HuH-7.5 (cell line): ENCODE measurements around the gene SHISA9.

ENCODE experiments used
- DNase-seq: peaks from one replicate; pipeline ENCODE4 v3.0.0; 2011; ENCODE audit warnings: low spot score

SHISA9 gene

GRCh38 chr16:13120557-13120956 is 219.2 kb downstream of the SHISA9 start:
- no peak for DNase-seq

- DNase-seq: no peak
Observed at GRCh38 chr16:13123991-13124390, 222.6 kb downstream of the SHISA9 start.

- DNase-seq: no peak
Observed at GRCh38 chr16:13127144-13127543, 225.7 kb downstream of the SHISA9 start.

GRCh38 chr16:13130586-13130985 is 229.2 kb downstream of the SHISA9 start:
- no peak for DNase-seq

GRCh38 chr16:13134836-13135235 is 233.4 kb downstream of the SHISA9 start:
- DNase-seq: no peak

GRCh38 chr16:13136901-13137300 is 235.5 kb downstream of the SHISA9 start:
- no peak for DNase-seq

GRCh38 chr16:13138528-13138927 is 237.1 kb downstream of the SHISA9 start:
- no peak for DNase-seq

GRCh38 chr16:13139661-13140241 is 238.4 kb downstream of the SHISA9 start:
- no peak for DNase-seq

- no peak for DNase-seq
Observed at GRCh38 chr16:13143551-13143950, 242.2 kb downstream of the SHISA9 start.

- no peak for DNase-seq
Observed at GRCh38 chr16:13146829-13147228, 245.4 kb downstream of the SHISA9 start.

GRCh38 chr16:13148294-13148693 is 246.9 kb downstream of the SHISA9 start:
- DNase-seq: no peak

- no peak for DNase-seq
Observed at GRCh38 chr16:13148836-13149235, 247.4 kb downstream of the SHISA9 start.

- DNase-seq: no peak
Observed at GRCh38 chr16:13150181-13150885, 248.9 kb downstream of the SHISA9 start.

GRCh38 chr16:13153696-13154095 is 252.3 kb downstream of the SHISA9 start:
- no peak for DNase-seq

GRCh38 chr16:13154799-13155198 is 253.4 kb downstream of the SHISA9 start:
- no peak for DNase-seq

- no peak for DNase-seq
Observed at GRCh38 chr16:13155377-13155776, 254.0 kb downstream of the SHISA9 start.

- no peak for DNase-seq
Observed at GRCh38 chr16:13155780-13156179, 254.4 kb downstream of the SHISA9 start.

GRCh38 chr16:13157082-13157481 is 255.7 kb downstream of the SHISA9 start:
- DNase-seq: no peak

GRCh38 chr16:13158427-13158826 is 257.0 kb downstream of the SHISA9 start:
- no peak for DNase-seq

GRCh38 chr16:13165024-13165423 is 263.6 kb downstream of the SHISA9 start:
- DNase-seq: no peak

GRCh38 chr16:13168091-13168572 is 266.7 kb downstream of the SHISA9 start:
- no peak for DNase-seq

GRCh38 chr16:13171313-13171712 is 269.9 kb downstream of the SHISA9 start:
- DNase-seq: no peak

GRCh38 chr16:13176711-13177110 is 275.3 kb downstream of the SHISA9 start:
- no peak for DNase-seq

- DNase-seq: no peak
Observed at GRCh38 chr16:13178318-13178717, 276.9 kb downstream of the SHISA9 start.
